Muscle layer of colon (tissue), 2 donors: ENCODE results near the gene PTPN4.

Experiments
- H3K27ac ChIP-seq: one replicate; pipeline ENCODE4 v1.7.0; 2013; ENCODE audit warnings: low read depth, mild to moderate bottlenecking, low read length, moderate library complexity
- H3K27me3 ChIP-seq, 2 donors: one replicate each; pipeline ENCODE4 v1.7.0; 2013; ENCODE audit warnings: low read length in 2 of 2, mild to moderate bottlenecking in 2 of 2; ENCODE audit not compliant: insufficient read depth in 2 of 2, control insufficient read depth in 1 of 2
- H3K36me3 ChIP-seq: one replicate; pipeline ENCODE4 v1.7.0; 2013; ENCODE audit warnings: mild to moderate bottlenecking, low read length; ENCODE audit not compliant: insufficient read depth
- H3K4me1 ChIP-seq: one replicate; pipeline ENCODE4 v1.7.0; 2013; ENCODE audit warnings: mild to moderate bottlenecking, low read length; ENCODE audit not compliant: insufficient read depth
- H3K4me3 ChIP-seq, 2 donors: one replicate each; pipeline ENCODE4 v1.7.0; 2013; ENCODE audit warnings: low read length in 2 of 2, low read depth in 1 of 2, mild to moderate bottlenecking in 1 of 2, moderate library complexity in 1 of 2
- H3K9ac ChIP-seq: one replicate; pipeline ENCODE4 v1.7.0; 2013; ENCODE audit warnings: low read length
- H3K9me3 ChIP-seq: one replicate; pipeline ENCODE4 v1.7.0; 2013; ENCODE audit warnings: mild to moderate bottlenecking, low read length
- donor health status: abdominal sarcoma.
- donor health status: Adenocarcinoma of cecum.

PTPN4 gene

DNA sequence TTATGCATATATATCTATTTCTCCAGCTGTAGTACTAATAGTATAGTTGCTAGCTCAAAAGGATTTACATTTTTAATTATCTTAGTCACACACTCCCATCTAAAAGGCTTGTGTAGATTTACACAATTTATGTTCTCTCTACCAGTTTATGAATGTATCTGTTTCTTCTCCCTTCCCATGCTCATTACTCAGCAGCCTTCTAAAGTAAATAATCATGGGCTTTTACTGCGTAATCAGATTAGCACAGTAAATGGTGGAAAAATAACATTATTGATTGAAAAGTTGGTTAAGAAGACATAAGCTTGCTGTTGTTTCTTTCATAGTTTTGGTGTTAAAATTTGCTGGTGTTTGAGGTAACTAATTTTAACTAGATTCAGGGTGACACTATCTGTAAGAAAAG, 81.8 kb downstream of the PTPN4 start:
- Histone ChIP-seq H3K27me3 (no peaks in the 10 kb centered on the region), H3K4me3 (no peak overlapping the region), H3K4me1 (no peaks in the 10 kb centered on the region), H3K9me3 (no peaks in the 10 kb centered on the region), H3K36me3 (no peaks in the 10 kb centered on the region), H3K27ac (no peak overlapping the region), H3K9ac (no peak overlapping the region)

DNA sequence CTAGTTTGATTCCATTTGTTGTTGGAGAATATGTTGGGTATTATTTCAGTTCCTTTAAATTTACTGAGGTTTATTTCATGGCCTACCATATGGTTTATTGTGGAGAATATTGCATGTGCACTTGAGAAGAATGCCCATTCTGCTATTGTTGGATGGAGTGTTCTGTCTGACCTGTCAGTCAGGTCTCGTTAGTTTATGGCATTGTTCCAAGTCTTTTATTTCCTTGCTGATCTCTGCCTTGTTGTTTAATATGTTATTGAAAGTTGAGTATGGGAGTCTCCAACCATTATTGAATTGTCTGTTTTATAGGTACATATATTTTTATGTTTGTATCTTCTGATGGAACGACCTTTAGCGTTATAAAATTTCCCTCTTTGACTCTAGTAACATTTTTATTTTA, 86.3 kb downstream of the PTPN4 start:
- H3K27me3 ChIP-seq = no peaks in the 10 kb centered on the region
- H3K9ac ChIP-seq = no peak overlapping the region
- H3K4me1 ChIP-seq = no peaks in the 10 kb centered on the region
- no peaks in the 10 kb centered on the region for H3K36me3 ChIP-seq
- no peaks in the 10 kb centered on the region for H3K9me3 ChIP-seq
- H3K4me3 ChIP-seq = no peak overlapping the region
- no peak overlapping the region for H3K27ac ChIP-seq

DNA sequence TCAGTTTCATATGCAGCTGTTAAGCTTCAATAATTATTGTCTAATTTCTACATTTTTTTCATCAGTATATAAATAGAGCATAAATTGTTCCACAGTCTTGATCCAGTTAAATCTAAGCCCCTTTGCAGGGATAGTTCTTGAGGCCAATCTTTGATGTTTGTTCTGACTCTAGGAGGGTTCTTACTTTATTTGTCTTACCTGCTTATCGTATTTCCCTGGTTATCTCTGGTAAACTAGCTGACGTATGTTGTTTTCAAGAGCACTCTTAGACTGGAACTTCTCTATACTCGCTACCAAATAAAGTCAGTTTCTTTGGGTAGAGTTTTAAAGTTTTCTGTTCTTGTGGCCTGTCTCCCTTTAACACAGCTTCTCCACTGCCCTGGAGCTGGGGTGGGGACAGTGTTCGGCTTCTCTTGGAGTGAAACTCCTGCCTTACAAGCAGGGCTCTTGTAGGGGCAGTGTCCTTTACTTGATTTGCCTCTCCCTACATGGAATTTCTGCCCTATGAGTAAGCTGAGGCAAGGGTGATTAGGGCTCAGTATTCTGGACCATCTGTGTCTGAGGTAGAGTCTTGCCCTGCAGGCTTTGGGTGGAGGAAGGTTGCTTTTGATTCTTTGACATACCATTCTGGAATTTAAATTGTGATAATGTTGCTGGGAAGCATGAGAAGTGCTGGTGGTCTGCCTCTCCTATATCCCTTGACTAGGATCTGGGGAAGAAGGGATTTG, 90.3 kb downstream of the PTPN4 start:
- Histone ChIP-seq H3K27me3 (no peaks in the 10 kb centered on the region), H3K9me3 (peaks cover 5% of the 10 kb centered on the region), H3K4me1 (no peaks in the 10 kb centered on the region), H3K27ac (no peak overlapping the region), H3K36me3 (no peaks in the 10 kb centered on the region), H3K9ac (no peak overlapping the region), H3K4me3 (no peak overlapping the region)

DNA sequence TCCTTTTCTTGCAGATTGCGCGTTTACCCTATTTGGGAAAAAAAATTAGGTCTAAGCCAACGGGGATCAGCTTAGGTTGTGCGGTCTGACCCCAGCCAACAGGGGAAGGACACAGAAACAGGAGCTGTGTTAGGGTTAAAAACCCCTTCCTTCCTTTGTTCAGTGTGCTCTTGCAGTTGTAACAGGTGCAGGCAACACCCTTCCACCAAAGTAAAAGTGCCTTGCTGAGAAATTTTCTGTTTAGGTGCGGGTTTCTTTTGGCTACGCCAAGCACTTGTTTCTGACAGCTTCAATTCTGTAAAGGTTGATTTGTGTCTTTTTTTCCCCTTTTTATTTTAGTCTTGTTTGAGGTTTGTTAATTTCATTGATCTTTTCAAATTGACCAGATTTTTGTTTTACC, 92.5 kb downstream of the PTPN4 start:
- Histone ChIP-seq H3K27ac (no peak overlapping the region), H3K4me1 (no peaks in the 10 kb centered on the region), H3K27me3 (no peaks in the 10 kb centered on the region), H3K9me3 (peaks cover 5% of the 10 kb centered on the region), H3K9ac (no peak overlapping the region), H3K36me3 (no peaks in the 10 kb centered on the region), H3K4me3 (no peak overlapping the region)

DNA sequence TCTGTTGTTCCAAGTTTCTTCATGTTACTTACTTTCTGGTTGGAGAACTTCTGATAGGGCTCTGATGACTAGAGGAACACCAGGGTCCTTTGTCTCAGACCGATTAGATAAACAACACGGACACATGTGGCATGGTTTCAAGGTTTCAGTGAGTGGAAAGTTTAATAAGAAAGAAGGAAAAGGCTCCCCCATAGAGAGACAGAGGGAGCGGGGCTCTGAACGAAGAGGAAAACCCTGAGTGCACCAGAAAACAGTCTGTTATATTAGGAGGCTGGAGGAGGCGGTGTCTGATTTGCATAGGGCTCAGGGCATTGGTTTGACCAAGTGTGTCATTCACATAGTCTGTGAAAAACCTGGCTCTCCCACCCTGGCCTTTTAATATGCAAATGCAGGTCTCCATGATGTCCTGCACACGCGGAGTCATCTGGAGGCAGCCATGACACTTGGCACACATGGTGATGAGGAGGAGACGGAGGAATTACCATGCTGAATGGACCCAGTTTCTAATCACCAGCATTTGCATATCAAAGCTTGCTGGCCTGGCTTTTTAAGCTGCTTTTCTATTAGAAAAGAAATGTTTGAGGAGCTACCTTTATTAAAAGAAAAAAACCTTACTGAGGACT, 94.2 kb downstream of the PTPN4 start:
- Histone ChIP-seq H3K9ac (no peak overlapping the region), H3K4me3 (no peak overlapping the region), H3K4me1 (no peaks in the 10 kb centered on the region), H3K36me3 (no peaks in the 10 kb centered on the region), H3K27me3 (no peaks in the 10 kb centered on the region), H3K27ac (no peak overlapping the region), H3K9me3 (peaks cover 5% of the 10 kb centered on the region)

DNA sequence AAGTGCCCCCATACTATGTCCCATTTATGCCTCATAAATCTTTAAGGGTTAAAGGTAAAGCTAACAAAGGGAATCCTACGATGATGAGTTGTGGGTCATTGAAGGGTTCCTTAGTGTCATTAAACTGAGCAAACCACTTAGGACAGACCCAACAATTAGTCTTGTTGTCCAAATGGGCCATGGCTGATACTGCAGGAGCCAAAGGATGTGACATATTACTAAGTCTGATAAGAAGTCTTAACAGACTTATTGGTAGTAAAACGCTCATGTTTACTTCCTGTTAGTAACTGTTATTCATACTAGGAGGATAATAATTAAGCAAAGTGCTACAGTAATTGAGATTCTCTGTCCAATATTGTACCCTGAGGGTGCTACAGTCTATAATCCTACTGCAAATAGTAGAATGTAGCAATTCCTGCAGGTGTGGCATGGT, 96.8 kb downstream of the PTPN4 start:
- no peaks in the 10 kb centered on the region for H3K36me3 ChIP-seq
- no peaks in the 10 kb centered on the region for H3K27me3 ChIP-seq
- peaks cover 5% of the 10 kb centered on the region for H3K9me3 ChIP-seq
- no peak overlapping the region for H3K4me3 ChIP-seq
- no peak overlapping the region for H3K27ac ChIP-seq
- no peaks in the 10 kb centered on the region for H3K4me1 ChIP-seq
- no peak overlapping the region for H3K9ac ChIP-seq

DNA sequence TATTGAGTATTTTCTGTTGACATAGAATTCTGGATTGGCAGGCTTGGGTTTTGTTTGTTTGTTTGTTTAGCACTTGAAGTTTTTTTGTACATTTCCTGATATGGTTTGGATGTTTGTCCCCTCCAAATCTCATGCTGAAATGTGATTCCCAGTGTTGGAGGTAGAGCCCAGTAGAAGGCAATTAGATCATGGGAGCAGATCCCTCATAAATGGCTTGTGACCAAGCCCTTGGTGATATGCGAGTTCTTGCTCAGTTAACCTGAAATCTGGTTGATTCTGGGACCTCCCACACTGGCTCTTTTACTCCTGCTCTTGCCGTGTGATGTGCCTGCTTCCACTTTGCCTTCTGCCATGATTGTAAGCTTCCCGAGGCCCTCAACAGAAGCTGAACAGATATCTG, 98.0 kb downstream of the PTPN4 start:
- Histone ChIP-seq H3K4me1 (no peaks in the 10 kb centered on the region), H3K27ac (no peak overlapping the region), H3K9ac (no peak overlapping the region), H3K36me3 (no peaks in the 10 kb centered on the region), H3K9me3 (no peaks in the 10 kb centered on the region), H3K4me3 (no peak overlapping the region), H3K27me3 (no peaks in the 10 kb centered on the region)

DNA sequence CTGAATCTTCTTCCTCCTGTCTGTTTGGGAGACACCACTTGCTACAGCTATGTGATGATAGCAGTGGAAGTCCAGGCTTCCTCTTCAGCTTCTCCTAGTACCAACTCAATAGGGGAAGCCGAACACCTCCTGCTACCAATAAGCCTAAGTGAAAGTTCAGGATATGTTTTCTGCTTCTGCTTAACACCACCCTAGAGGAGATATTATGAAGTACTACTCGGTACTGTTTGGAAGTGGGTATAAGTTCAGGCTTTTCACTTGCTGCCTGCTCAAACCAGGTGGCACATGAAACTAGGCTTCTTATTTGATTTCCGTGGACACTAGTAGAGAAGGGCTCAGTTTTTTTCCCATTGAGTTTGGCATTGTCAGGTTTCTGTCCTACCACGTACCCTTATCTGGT, 99.8 kb downstream of the PTPN4 start:
- no peak overlapping the region for H3K27ac ChIP-seq
- H3K4me1 ChIP-seq = no peaks in the 10 kb centered on the region
- no peaks in the 10 kb centered on the region for H3K27me3 ChIP-seq
- H3K4me3 ChIP-seq = no peak overlapping the region
- H3K36me3 ChIP-seq = no peaks in the 10 kb centered on the region
- H3K9ac ChIP-seq = no peak overlapping the region
- no peaks in the 10 kb centered on the region for H3K9me3 ChIP-seq

DNA sequence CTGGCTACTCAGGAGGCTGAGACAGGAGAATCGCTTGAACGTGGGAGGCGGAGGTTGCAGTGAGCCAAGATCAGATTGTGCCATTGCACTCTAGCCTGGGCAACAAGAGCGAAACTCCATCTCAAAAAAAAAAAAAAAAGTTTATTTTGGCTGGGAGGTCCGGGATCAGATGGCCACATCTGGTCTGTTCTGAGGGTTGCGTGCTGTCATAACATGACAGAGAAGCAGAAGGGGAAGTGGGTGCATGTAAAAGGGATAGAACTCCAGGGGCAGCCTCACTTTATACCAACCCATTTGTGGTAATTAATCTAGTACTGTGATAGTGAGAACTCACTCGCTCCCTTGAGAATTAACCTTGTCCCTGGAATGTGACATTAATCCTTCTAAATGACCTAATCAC, 101.2 kb downstream of the PTPN4 start:
- H3K27ac ChIP-seq = no peak overlapping the region
- H3K27me3 ChIP-seq = no peaks in the 10 kb centered on the region
- H3K36me3 ChIP-seq = no peaks in the 10 kb centered on the region
- H3K4me3 ChIP-seq = no peak overlapping the region
- H3K9ac ChIP-seq = no peak overlapping the region
- no peaks in the 10 kb centered on the region for H3K4me1 ChIP-seq
- H3K9me3 ChIP-seq = no peaks in the 10 kb centered on the region

DNA sequence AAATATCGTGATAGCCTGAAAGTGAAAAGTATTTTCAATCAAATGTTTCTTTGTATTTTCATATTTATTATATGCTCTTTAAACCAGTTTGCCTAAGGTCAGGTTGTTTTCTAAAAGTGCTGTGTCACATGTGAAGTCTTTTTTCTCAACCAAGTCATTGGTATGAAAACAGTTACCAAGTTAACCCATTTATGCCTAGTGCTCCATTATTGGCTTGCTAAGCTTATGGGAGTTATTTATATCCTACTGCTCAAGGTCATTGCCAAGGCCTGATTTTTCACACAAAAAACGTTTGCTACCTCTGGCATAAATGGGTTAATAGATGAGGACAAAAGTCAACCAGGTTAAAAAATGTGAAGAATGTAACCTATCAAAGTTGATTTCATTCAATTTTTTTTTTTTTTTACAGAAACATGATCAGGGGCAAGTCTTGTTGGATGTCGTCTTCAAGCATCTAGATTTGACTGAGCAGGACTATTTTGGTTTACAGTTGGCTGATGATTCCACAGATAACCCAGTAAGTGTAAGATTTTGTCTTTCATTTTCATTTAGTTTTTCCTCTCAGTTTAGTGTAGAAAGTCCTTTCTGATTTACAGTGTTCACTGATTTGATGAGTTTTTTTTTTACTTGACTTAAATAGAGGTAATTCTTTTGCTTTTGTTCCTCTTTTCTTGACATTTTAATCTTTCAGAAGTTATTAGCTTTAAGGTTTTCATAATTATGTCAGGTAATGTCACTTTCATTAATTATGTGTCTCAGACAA, 102.6 kb downstream of the PTPN4 start:
- Histone ChIP-seq H3K4me1 (no peaks in the 10 kb centered on the region), H3K4me3 (no peak overlapping the region), H3K9ac (no peak overlapping the region), H3K36me3 (no peaks in the 10 kb centered on the region), H3K27me3 (no peaks in the 10 kb centered on the region), H3K9me3 (no peaks in the 10 kb centered on the region), H3K27ac (no peak overlapping the region)

DNA sequence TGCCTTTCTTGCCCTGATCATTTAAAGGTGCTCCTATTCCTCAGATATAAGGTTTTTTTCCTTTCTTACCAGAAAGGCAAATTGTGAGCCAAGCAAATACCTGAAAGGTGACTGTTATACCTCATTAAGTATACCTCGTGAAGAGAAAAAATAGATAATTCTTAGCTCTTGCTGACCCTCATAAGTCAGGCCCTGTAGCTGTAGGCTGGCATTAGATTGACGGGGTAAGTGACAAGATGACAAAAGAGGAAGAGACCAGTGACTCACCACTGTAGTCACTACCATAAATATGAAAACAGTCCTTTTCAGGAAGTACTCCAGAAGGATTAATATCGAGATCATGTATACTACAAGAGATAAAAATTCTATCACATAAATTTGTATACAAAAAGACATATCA, 104.6 kb downstream of the PTPN4 start:
- Histone ChIP-seq H3K4me3 (no peak overlapping the region), H3K36me3 (no peaks in the 10 kb centered on the region), H3K27ac (no peak overlapping the region), H3K27me3 (no peaks in the 10 kb centered on the region), H3K9me3 (no peaks in the 10 kb centered on the region), H3K9ac (no peak overlapping the region), H3K4me1 (no peaks in the 10 kb centered on the region)
